ENCODE results near the gene ROM1.
"Not testable (repeated sequence)": the region's sequence is repeated elsewhere in the genome, so short reads cannot be mapped to it uniquely, and the experiment has no call there.

The ROM1 gene

GRCh38 chr11:62610814-62611704, 2.0 kb upstream of the ROM1 start:
- TF ChIP-seq CTCF (IDR thresholded peaks at IDR 0.05; ENCODE audit: insufficient read depth, missing control alignments) = no peak
- no peak for FAIRE-seq
- DNase-seq (ENCODE audit: insufficient read length, low spot score) = no peak

- no peak for DNase-seq (ENCODE audit: insufficient read length, low spot score)
- TF ChIP-seq CTCF (IDR thresholded peaks at IDR 0.05; ENCODE audit: insufficient read depth, missing control alignments) = no peak
- FAIRE-seq = no peak
Observed at GRCh38 chr11:62611705-62612365, 1.2 kb upstream of the ROM1 start.

GRCh38 chr11:62613291-62613778, 278 bp downstream of the ROM1 start:
- FAIRE-seq = no peak
- no peak for TF ChIP-seq CTCF (IDR thresholded peaks at IDR 0.05; ENCODE audit: insufficient read depth, missing control alignments)
- no peak for DNase-seq (ENCODE audit: insufficient read length, low spot score)

- no peak for FAIRE-seq
- no peak for DNase-seq (ENCODE audit: insufficient read length, low spot score)
- TF ChIP-seq CTCF (IDR thresholded peaks at IDR 0.05; ENCODE audit: insufficient read depth, missing control alignments) = no peak
Observed at GRCh38 chr11:62614275-62614674, 1.2 kb downstream of the ROM1 start.

- no peak for FAIRE-seq
- DNase-seq (ENCODE audit: insufficient read length, low spot score) = no peak
- no peak for TF ChIP-seq CTCF (IDR thresholded peaks at IDR 0.05; ENCODE audit: insufficient read depth, missing control alignments)
Observed at GRCh38 chr11:62615521-62615920, 2.5 kb downstream of the ROM1 start.

- not testable (repeated sequence) for FAIRE-seq; DNase-seq (ENCODE audit: insufficient read length, low spot score)
Observed at GRCh38 chr11:62616957-62617356, 3.9 kb downstream of the ROM1 start.

GRCh38 chr11:62621027-62621566, 8.0 kb downstream of the ROM1 start:
- TF ChIP-seq CTCF (IDR thresholded peaks at IDR 0.05; ENCODE audit: insufficient read depth, missing control alignments) = no peak
- FAIRE-seq (no peak), DNase-seq (ENCODE audit: insufficient read length, low spot score) (no peak)

Measured in D721Med (cell line).